Esophagus muscularis mucosa (tissue), 4 donors: Measurements from ENCODE around the gene CBFA2T3.

ENCODE experiments used
- CTCF ChIP-seq, 3 experiments: fragments of 200-600 bp in 2 of 3; fragments of 450-650 bp in 1 of 3; sonication (generic) in 2 of 3; IDR thresholded peaks; one replicate each; pipeline ENCODE4 v1.5.1; 2017 to 2019; ENCODE audit warnings: antibody characterized with exemption in 3 of 3, mild to moderate bottlenecking in 2 of 3, moderate library complexity in 1 of 3
- EP300 ChIP-seq: sonication (generic); formaldehyde crosslinking; IDR thresholded peaks from one replicate; pipeline ENCODE4 v1.6.1; 2017; ENCODE audit warnings: antibody characterized with exemption
- POLR2A ChIP-seq: fragments of 450-650 bp; IDR thresholded peaks from one replicate; pipeline ENCODE4 v1.6.1; 2017; ENCODE audit warnings: antibody characterized with exemption, moderate library complexity, mild to moderate bottlenecking, low read depth
- POLR2AphosphoS5 ChIP-seq, 2 donors: sonication (generic); formaldehyde crosslinking; IDR thresholded peaks; one replicate each; pipeline ENCODE4 v1.6.1; 2017; ENCODE audit warnings: antibody characterized with exemption in 2 of 2

- TF ChIP-seq CTCF (IDR thresholded peaks at IDR 0.05) (no peak), POLR2AphosphoS5 (IDR thresholded peaks at IDR 0.05) (no peak), POLR2A (no peak), EP300 (no peak)
Observed at GRCh38 chr16:88915639-88916327, 61.2 kb downstream of the CBFA2T3 start.
